Frontal cortex (tissue), 4 donors: ENCODE measurements around the gene MRPL22. TPM values are rescaled to one million over a fixed set of nuclear protein-coding genes. Genes with fewer than 3 reads are reported as not detected.
"Not testable (repeated sequence)": the region's sequence is repeated elsewhere in the genome, so short reads cannot be mapped to it uniquely, and the experiment has no call there.

Experiments used
- DNase-seq, 2 donors: peaks; one replicate each; pipeline ENCODE4 v3.0.0; 2012; ENCODE audit warnings: low spot score in 2 of 2
- FAIRE-seq: peaks from 2 replicates; lab custom pipeline; 2012; peaks lifted over from hg19 to GRCh38; lab: Jason Lieb, UNC
- total RNA-seq: library from RNA; depleted of rRNA; stranded (reverse); fragments of >200 nt; gene quantifications from one replicate; pipeline ENCODE4 v1.2.3, GENCODE V29; 2014
- donor health status: control.
- donor health status: control.
- donor health status: control.

The MRPL22 gene
- total RNA-seq, 1 donor from 2014 or later, result 28.1 TPM

DNA sequence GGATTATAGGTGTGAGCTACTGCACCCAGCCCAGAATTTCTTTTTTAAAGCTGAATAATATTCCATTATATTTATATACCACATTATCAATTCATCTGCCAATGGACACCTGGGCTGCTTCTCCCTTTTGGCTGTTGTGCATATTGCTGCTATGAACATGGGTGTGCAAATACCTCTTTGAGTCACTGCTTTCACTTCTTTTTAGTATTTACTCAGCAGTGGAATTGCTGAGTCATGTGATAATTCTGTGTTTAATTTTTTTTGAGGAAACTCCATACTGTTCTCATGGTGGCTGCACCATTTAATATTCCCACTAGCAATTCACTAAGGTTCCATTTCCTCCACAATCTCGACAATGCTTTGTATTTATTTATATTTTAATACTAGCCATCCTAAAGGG lies 36.5 kb downstream of the MRPL22 start:
- no peak for FAIRE-seq
- no peak for DNase-seq

DNA sequence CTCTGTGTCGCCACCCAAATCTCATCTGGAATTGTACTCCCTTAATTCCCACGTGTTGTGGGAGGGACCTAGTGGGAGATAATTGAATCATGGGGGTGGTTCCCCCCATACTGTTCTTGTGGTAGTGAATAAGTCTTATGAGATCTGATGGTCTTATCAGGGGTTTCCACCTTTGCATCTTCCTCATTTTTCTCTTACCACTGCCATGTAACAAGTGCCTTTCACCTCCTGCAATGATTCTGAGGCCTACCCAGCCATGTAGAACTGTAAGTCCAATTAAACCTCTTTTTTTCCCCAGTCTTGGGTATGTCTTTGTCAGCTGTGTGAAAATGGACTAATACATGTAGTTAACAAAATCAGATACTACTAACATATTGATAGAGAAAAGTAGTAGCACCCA lies 37.4 kb downstream of the MRPL22 start:
- not testable (repeated sequence) for FAIRE-seq, DNase-seq

DNA sequence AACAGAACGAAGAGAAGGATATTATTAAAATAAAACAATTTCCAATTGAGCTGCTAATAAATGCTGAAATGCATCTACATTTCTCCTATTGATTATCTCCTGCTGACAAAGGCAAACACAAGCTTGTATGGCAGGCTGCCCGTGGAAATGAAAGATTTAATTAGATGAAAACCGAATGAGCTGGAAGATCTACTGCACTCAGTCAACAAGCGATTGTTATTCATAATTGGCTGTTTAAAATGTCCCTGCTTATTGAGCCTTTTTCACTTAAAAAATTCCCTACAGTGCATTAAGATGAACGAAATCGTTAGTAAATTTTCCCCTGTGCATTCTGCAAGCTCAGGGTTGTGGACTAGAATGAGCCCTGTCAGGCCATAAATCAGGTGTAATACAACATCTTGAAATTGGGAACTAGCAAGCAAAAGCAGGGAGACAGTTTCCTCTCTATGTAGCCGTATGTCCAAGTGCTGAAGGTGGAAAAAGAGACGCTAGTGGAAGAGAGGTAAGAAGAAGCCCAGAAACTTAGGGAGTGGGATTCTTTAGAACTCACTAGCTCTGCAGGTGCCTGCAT lies 44.2 kb downstream of the MRPL22 start:
- FAIRE-seq, result no peak
- no peak for DNase-seq

DNA sequence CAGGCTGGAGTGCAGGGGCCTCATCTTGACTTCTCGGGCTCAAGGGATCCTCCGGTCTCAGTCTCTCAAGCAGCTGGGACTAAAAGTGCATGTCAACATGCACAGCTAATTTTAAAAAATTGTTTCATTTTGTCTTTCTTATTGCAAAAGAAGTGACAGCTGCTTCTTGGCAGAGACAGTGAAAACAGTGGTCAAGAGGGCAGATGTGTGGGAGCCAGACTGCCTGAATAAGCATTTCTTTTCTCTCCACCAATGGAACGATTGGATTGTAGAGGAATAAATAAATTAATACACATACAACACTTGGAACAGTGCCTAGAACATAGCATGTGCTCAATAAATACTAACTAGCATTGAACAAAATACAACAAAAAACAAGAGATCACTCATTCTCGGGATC lies 45.3 kb downstream of the MRPL22 start:
- DNase-seq (no peak), FAIRE-seq (no peak)

DNA sequence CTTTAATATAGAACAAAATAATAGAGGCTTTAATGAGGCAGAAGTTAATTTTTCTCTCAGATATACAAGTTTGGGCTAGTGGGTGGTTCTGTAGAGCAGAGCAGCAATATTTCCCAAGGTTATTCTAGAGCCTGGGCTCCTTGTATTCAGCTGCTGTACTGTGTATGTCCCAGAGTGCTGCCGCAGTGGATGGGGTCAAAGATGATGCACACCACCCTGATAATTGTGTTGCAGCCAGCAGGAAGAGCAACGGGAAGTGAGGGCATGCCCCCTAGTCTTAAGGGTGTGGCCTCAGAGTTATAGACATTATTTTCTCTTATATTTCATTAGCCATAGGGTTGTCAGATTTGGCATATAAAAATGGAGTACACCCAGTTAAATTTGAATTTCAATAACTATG lies 48.8 kb downstream of the MRPL22 start:
- DNase-seq (no peak), FAIRE-seq (no peak)

DNA sequence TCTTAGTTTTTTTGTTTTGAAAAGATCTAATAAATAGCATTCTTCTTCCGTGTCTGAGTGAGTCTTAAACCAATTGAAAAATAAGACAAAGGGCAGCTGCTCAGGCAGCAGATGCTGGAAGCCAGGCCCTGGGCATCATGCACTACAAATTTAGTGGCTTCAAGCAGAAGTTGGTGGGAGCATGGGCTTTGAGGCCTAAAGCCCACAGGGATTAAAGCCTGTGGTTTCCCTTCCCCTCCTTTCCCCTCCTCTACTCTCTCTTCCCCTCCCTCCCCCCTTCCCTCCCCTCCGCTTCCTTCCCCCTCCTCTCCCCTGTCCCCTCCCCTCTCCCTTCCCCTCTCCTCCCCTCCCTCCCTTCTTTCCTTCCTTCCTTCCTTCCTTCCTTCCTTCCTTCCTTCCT lies 52.6 kb downstream of the MRPL22 start:
- FAIRE-seq (no peak), DNase-seq (no peak)

DNA sequence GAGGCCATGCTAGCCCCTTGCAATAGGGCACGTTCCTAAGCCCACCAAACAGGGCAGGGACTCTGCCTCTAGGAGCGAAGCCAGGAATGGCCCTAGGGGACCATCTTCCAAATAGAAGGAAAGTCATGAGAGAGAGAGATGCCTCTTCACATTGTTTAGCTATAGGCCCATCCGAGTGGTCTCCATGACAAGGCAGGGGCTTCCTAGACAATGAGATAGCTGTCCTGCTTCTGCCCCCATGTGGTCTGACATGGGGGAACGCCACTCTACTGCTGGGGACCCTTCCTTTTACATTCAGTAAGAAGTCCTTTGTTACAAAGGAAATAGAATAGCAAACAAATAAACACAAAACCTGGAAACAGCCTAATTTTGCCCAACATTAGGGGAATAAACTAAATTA lies 54.8 kb downstream of the MRPL22 start:
- FAIRE-seq (no peak), DNase-seq (no peak)

DNA sequence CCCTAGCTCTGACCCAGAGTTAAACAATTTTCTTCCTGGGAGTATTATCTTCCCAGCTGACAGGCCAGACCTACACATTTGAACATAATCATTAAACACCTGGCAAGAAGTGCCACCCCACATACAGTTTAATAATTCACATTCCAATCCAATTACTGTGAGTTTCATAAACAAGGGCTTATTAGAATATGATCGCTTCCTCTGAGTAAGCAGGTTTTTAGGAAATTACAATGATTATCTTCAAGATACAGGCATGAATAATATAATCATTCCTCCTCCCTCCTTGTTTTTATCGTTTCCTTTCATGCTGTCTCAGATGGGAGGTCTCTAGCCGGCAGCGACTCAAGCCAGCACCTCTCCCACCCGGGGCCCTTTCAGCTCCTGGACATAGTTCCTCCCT lies 56.9 kb downstream of the MRPL22 start:
- no peak for DNase-seq
- no peak for FAIRE-seq

DNA sequence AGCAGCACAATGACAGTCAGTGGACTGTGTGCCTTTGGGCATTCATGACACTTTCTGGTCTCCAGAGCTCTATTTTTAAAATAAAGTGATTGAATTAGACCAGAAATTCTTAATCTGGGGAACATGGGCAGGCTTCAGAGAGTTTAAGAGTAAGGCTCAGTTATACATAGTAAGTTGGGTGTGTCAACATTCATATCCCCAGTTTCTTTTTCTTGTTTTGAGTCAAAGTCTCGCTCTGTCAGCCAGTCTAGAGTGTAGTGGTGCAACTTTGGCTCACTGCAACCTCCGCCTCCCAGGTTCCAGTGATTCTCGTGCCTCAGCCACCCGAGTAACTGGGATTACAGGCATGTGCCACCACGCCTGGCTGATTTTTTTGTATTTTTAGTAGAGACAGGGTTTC lies 59.0 kb downstream of the MRPL22 start:
- DNase-seq, result no peak
- no peak for FAIRE-seq

DNA sequence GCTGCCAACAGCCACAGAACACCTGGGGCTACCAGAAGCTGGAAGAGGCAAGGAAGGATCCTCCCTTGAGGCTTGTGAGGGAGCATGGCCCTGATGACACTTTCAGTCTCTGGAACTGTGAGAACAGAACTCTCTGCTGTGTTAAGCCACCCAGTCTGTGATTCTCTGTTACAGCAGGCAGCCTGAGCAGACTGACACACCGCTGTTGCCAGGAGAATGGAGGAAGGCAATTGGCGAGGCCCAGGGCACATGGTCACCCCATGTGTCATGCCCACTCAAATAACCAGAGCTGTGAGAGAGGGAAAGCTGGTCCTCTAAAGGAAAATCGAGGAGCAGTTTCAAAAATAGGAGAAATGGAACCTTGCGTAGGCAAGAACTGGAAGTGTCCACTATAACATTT lies 60.6 kb downstream of the MRPL22 start:
- no peak for FAIRE-seq
- no peak for DNase-seq

DNA sequence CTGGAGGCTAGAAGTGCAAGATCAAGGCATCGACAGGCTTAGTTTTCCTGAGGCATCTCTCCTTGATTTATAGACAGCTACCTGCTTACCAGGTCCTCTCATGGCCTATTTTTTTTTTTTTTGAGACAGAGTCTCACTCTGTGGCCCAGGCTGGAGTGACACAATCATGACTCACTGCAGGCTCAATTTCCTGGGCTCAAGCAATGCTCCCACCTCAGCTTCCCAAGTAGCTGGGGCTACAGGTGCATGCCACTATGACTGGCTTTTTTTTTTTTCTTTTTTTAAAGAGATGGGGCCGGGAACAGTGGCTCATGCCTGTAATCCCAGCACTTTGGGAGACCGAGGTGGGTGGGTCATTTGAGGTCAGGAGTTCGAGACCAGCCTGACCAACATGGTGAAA lies 61.8 kb downstream of the MRPL22 start:
- not testable (repeated sequence) for DNase-seq, FAIRE-seq

DNA sequence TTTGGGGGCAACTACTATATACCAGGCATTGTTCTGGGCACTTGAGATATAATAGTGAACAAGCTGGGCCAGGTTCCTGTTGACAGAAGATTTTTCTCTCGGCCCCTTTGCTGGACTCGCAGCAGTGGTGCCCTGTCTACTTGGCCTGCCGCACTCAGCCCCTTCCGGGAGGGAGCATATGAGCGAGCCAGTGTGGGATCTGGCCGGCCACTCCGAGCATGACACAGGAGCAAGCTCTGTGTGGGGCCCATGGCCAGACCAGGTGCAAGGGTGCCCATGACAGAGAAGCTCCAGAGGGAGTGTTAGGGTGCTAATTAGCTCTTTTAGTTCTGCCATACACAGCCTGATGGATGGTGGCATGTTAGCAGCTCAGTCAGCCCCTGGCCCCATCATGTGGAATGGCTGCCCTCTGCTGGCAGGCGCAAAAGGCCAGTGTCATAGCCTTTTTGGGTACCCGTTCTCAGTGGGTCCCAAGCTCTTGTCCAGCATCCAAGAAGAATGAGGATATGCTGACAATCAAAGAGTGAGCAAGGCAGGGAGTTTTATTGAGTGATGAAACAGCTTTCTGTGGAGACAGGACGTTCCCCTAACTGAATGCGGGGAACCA lies 63.4 kb downstream of the MRPL22 start:
- FAIRE-seq (no peak), DNase-seq (no peak)

DNA sequence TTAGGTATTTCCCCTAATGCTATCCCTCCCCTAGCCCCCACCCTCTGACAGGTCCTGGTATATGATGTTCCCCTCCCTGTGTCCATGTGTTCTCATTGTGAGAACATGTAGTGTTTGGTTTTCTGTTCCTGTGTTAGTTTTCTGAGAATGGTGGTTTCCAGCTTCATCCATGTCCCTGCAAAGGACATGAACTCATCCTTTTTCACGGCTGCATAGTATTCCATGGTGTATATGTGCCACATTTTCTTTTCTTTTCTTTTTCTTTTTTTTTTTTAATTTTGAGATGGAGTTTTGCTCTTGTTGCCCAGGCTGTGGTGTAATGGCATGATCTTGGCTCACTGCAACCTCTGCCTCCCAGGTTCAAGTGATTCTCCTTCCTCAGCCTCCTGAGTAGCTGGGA lies 65.4 kb downstream of the MRPL22 start:
- not testable (repeated sequence) for FAIRE-seq, DNase-seq

DNA sequence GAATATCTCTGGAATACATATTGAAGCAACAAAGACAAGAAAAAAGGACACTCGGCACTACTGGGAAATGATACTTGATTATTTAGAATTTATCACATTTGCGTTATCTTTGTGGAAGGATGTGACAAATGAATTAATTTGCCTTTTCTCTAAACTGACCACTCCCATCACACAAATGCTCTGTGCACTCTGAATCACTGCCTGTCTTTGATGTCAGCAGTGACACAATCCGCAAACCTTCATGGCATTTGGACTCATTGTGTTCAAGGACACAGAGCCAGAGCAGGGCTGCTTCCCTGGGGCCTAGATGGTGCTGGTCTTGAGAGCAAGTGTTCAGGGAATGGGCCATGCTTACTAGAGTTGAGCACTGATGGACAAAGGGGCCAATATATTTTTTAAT lies 67.8 kb downstream of the MRPL22 start:
- no peak for DNase-seq
- FAIRE-seq, result no peak

DNA sequence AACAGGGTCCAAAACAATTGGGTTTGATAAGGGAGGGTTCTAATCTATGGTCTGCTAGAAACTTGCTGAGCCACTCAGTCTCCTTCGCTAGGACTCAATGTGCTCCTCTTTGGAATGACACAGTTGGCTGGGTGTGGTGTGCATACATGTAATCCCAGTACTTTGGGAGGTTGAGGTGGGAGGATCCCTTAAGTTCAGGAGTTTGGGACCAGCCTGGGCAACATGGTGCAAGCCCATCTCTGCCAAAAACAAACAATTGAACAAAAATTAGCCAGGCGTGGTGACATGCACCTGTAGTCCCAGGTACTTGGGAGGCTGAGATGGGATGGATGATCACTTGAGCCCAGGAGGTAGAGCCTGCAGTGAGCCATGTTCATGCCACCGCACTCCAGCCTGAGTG lies 70.0 kb downstream of the MRPL22 start:
- DNase-seq (no peak), FAIRE-seq (no peak)

DNA sequence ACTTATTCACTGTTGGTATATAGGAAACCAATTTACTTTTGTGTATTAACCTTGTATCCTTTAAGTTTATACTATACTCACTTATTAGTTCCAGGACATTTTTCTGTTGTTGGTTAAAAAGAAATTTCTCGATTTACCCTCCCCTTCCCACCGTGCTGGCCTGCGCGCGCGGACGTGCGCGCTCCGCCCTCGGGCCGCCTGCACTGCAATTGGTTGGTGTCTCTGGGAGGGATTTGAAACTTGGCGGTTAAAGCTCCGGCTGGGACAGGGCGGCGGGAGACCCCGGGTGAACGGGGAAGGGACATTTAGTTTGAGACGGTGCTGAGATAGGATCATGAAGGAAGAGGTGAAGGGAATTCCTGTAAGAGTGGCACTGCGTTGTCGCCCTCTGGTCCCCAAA lies 72.7 kb downstream of the MRPL22 start, which contains the start of gene KIF4B:
Gene KIF4B (plus strand): TSS at position 230 of the 400 bp plus-strand sequence. CDS start 105 bp downstream, at position 335.
- no peak for FAIRE-seq
- no peak for DNase-seq

DNA sequence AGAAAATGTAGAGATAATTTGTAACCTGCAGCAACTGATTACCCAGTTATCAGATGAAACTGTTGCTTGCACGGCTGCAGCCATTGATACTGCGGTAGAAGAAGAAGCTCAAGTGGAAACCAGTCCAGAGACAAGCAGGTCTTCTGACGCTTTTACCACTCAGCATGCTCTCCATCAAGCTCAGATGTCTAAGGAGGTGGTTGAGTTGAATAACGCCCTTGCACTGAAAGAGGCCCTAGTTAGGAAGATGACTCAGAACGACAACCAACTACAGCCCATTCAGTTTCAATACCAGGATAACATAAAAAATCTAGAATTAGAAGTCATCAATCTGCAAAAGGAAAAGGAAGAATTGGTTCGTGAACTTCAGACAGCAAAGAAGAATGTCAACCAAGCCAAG lies 74.4 kb downstream of the MRPL22 start:
- FAIRE-seq, result no peak
- no peak for DNase-seq

DNA sequence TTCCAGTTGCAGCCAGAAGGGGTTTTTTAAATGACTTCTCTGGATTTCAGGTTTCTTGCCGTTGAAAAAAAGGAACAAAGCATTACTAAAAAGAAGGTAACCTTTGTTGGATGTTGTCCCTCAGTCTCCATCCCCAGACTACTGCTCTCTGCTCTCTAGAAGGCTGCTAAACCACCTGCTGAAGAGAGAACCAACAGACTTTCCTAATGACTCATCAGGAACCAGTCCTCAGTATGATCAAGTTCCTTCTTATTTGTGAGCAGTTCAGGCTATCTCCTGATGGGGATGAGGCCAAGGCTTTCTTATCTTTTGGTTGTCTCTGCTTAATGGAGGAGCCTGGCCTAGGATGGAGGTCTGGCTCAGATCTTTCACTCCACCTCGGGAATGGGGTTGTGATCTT lies 76.7 kb downstream of the MRPL22 start:
- FAIRE-seq (no peak), DNase-seq (no peak)
